IMR-90 (cell line): ENCODE measurements around the gene IER5L. TPM values are rescaled to one million over a fixed set of nuclear protein-coding genes. Genes with fewer than 3 reads are reported as not detected.
A peak's percentile ranks its signal among the peaks of the same experiment; 100 is the strongest.

Experiments
- ATAC-seq: fragments of 200-7000 bp; cut with Tn5 transposase; 2 replicates; pipeline ENCODE4 v1.9.1; 2020; ENCODE audit warnings: low read depth, mild to moderate bottlenecking, moderate library complexity
- BruUV-seq: library from RNA; stranded (reverse); fragments of 400-500 nt; replicated peaks from 2 replicates; lab custom pipeline; 2021; lab: Mats Ljungman, UMichigan
- CTCF ChIA-PET: fragments of 300-600 bp; formaldehyde crosslinking; extraction: SDS; loops from one replicate; lab custom pipeline; 2021; ENCODE audit warnings: antibody characterized with exemption; lab: Yijun Ruan, JAX
- POLR2A ChIA-PET: fragments of 300-600 bp; sonication (Branson Sonifier 250); formaldehyde crosslinking; loops from one replicate; lab custom pipeline; 2022; ENCODE audit warnings: antibody characterized with exemption; ENCODE audit not compliant: unreplicated experiment; lab: Charles Lee
- DNase-seq: peaks from one replicate; pipeline ENCODE4 v3.0.0; 2013
- H2AFZ ChIP-seq: replicated peaks from 2 replicates; pipeline ENCODE3; 2013; ENCODE audit warnings: low read length, mild to moderate bottlenecking; ENCODE audit not compliant: poor library complexity
- H2AK5ac ChIP-seq: 2 replicates; pipeline ENCODE4 v1.6.1; 2013; ENCODE audit warnings: low read depth, low read length, inconsistent platforms
- H2AK9ac ChIP-seq: replicated peaks from 2 replicates; pipeline ENCODE3; 2013; ENCODE audit warnings: mild to moderate bottlenecking, low read depth, low read length, moderate library complexity; ENCODE audit not compliant: poor library complexity
- H2BK120ac ChIP-seq: 2 replicates; pipeline ENCODE4 v1.6.1; 2013; ENCODE audit warnings: low read depth, low read length, inconsistent platforms
- H2BK15ac ChIP-seq: 3 replicates; pipeline ENCODE4 v1.6.1; 2013; ENCODE audit warnings: low read depth, low read length, inconsistent platforms
- H2BK20ac ChIP-seq: 2 replicates; pipeline ENCODE4 v1.6.1; 2013; ENCODE audit warnings: low read depth, mild to moderate bottlenecking, inconsistent platforms, low read length, moderate library complexity
- H2BK5ac ChIP-seq: 2 replicates; pipeline ENCODE4 v1.6.1; 2013; ENCODE audit warnings: mild to moderate bottlenecking, low read depth, low read length, inconsistent platforms; ENCODE audit not compliant: poor library complexity, severe bottlenecking
- H3K14ac ChIP-seq: replicated peaks from 2 replicates; pipeline ENCODE4 v1.6.1; 2013; ENCODE audit warnings: low read depth, low read length, inconsistent platforms
- H3K18ac ChIP-seq: 2 replicates; pipeline ENCODE4 v1.6.1; 2013; ENCODE audit warnings: low read depth, low read length, control low read depth
- H3K23ac ChIP-seq: 2 replicates; pipeline ENCODE4 v1.6.1; 2013; ENCODE audit warnings: low read depth, low read length, inconsistent platforms
- H3K27ac ChIP-seq: 2 replicates; pipeline ENCODE4 v1.5.1; 2013; ENCODE audit warnings: mild to moderate bottlenecking, control low read depth, low read length; ENCODE audit not compliant: insufficient read depth
- H3K27me3 ChIP-seq: 2 replicates; pipeline ENCODE4 v1.6.1; 2013; ENCODE audit warnings: low read length; ENCODE audit not compliant: control insufficient read depth, insufficient read depth
- H3K36me3 ChIP-seq: 2 replicates; pipeline ENCODE4 v1.6.1; 2013; ENCODE audit warnings: low read length, mixed read lengths; ENCODE audit not compliant: control insufficient read depth, insufficient read depth
- H3K4ac ChIP-seq: 2 replicates; pipeline ENCODE4 v1.6.1; 2013; ENCODE audit warnings: low read depth, low read length, inconsistent platforms
- H3K4me1 ChIP-seq: 2 replicates; pipeline ENCODE4 v1.6.1; 2013; ENCODE audit warnings: low read length, mixed read lengths; ENCODE audit not compliant: control insufficient read depth, insufficient read depth
- H3K4me2 ChIP-seq: 2 replicates; pipeline ENCODE4 v1.6.1; 2013; ENCODE audit warnings: low read depth, mild to moderate bottlenecking, control low read depth, low read length, moderate library complexity
- H3K4me3 ChIP-seq: 2 replicates; pipeline ENCODE4 v1.5.1; 2013; ENCODE audit warnings: low read depth, mild to moderate bottlenecking, control low read depth, low read length, moderate library complexity; ENCODE audit not compliant: insufficient read depth
- H3K56ac ChIP-seq: 2 replicates; pipeline ENCODE4 v1.6.1; 2013; ENCODE audit warnings: low read length, inconsistent platforms; ENCODE audit not compliant: insufficient read depth; ENCODE audit errors: extremely low read depth
- H3K79me1 ChIP-seq, 2 experiments: 2 replicates each; pipeline ENCODE4 v1.6.1; 2013; ENCODE audit warnings: low read length in 2 of 2, inconsistent platforms in 1 of 2, low read depth in 1 of 2
- H3K9ac ChIP-seq: 2 replicates; pipeline ENCODE4 v1.6.1; 2013; ENCODE audit warnings: low read depth, low read length, control low read depth
- H3K9me1 ChIP-seq: 2 replicates; pipeline ENCODE4 v1.6.1; 2013; ENCODE audit warnings: low read length, inconsistent platforms; ENCODE audit not compliant: insufficient read depth
- H3K9me3 ChIP-seq: 2 replicates; pipeline ENCODE4 v1.6.1; 2013; ENCODE audit warnings: low read length; ENCODE audit not compliant: control insufficient read depth, insufficient read depth
- H4K20me1 ChIP-seq: 2 replicates; pipeline ENCODE4 v1.6.1; 2013; ENCODE audit warnings: low read length, inconsistent platforms; ENCODE audit not compliant: insufficient read depth
- H4K5ac ChIP-seq: 2 replicates; pipeline ENCODE4 v1.6.1; 2013; ENCODE audit warnings: mild to moderate bottlenecking, low read depth, low read length, control low read depth
- H4K8ac ChIP-seq, 2 experiments: 2 replicates each; pipeline ENCODE4 v1.6.1; 2013; ENCODE audit warnings: low read depth in 2 of 2, low read length in 2 of 2, control low read depth in 1 of 2, inconsistent platforms in 1 of 2
- H4K91ac ChIP-seq: 2 replicates; pipeline ENCODE4 v1.6.1; 2013; ENCODE audit warnings: low read depth, low read length, inconsistent platforms; ENCODE audit not compliant: insufficient read depth
- CEBPB ChIP-seq: IDR thresholded peaks from 2 replicates; pipeline ENCODE4 v1.6.1; 2012; ENCODE audit warnings: low read depth, low read length, improper control_type of control experiment
- MAFK ChIP-seq: IDR thresholded peaks from 2 replicates; pipeline ENCODE4 v1.6.1; 2012; ENCODE audit warnings: low read depth, low read length, improper control_type of control experiment
- MXI1 ChIP-seq: IDR thresholded peaks from 2 replicates; pipeline ENCODE4 v1.6.1; 2012; ENCODE audit warnings: low read depth, mild to moderate bottlenecking, low read length, moderate library complexity, borderline replicate concordance
- WGBS, 2 experiments: methylation state at CpG; one replicate each; pipeline versions ENCODE4 v1.1.5 to v1.1.7; 2013; ENCODE audit warnings: missing lambda C conversion rate in 2 of 2; ENCODE audit not compliant: insufficient read length in 1 of 2; ENCODE audit errors: extremely low coverage in 2 of 2; 5-methylcytosine and 5-hydroxymethylcytosine counted together
- dilution Hi-C: fragments of 300-500 bp; cut with HindIII; formaldehyde crosslinking; loops from one replicate; pipeline ENCODE4 v1.14.3; 2018; ENCODE audit warnings: low sequenced_read_pairs; ENCODE audit not compliant: unreplicated experiment
- in situ Hi-C: fragments of 300-500 bp; cut with MboI; formaldehyde crosslinking; loops from 3 replicates; pipeline ENCODE4 v1.14.3; 2019; ENCODE audit warnings: low sequenced_read_pairs, inconsistent platforms, mixed read lengths
- intact Hi-C: fragments of 100-400 bp; cut with micrococcal nuclease; formaldehyde crosslinking; loops from 2 replicates; pipeline ENCODE4 v1.10.0; 2022
- polyA plus RNA-seq, 3 experiments: library from polyadenylated mRNA; depleted of rRNA; stranded (reverse); fragments of >200 nt; gene quantifications; 2 replicates each; pipeline ENCODE4 v1.2.3, GENCODE V29; 2012; ENCODE audit warnings: low replicate concordance in 1 of 3
- total RNA-seq: library from RNA; depleted of rRNA; stranded (reverse); fragments of >200 nt; gene quantifications from 2 replicates; pipeline ENCODE4 v1.2.3, GENCODE V29; 2012

IER5L gene
- total and polyA plus RNA-seq, 2 of the 4 experiments (the other 2 are of a cell fraction), result 12.5 to 13.4 TPM

DNA sequence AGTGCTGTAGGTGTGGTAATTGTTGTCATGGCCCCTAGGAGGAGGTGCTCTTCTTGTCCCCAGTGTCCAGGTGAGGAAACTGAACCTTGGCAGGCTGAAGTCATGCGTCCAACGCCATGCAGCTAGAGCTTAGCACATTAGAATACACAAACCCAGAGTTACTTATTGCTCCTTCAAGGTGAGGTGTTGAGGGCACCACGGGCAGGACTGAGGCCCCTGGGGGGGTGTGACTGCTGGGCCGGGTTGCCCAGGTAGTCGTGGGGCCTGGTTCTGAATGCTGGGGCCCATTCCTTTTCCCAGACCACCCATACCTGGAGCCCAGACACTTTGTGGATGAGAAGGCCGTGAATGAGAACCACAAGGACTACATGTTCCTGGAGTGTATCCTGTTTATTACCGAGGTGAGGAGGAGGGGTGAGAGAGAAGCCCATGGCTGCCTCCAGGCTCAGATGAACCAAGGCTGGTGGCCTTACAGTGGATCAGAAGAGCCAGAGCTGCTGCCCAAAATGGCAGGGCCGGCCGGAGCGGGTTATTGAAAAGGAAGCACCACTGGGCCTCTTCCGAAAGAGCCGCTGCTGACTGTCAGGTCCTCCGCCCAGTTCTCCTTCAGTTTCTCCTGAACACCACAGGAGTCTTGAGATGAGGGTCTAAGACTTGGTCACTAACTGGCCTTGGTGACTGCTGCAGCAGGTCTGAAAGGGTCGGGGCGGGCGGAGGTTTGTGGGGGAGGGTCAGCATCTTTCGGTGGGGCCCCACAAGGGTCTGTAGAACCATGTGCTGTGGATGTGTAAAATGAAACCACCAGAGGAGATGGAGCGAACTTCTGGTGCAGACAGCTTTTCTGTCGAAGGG is 40.5 kb downstream of the IER5L start:
- ChIA-PET POLR2A (no interaction called here), CTCF (interaction anchor here (0.6 to 3.1 kb wide), 3 partner anchors 36 to 469 kb away, joined by 3 to 21 read pairs (median 4); no protein-coding TSS in a partner anchor)
- intact Hi-C loops, result loop anchor here (2.0 to 5.0 kb wide), 2 partner anchors 197 to 645 kb away; no protein-coding TSS in a partner anchor
- no peaks in the 10 kb centered on the region for H3K9me3 ChIP-seq
- H4K8ac ChIP-seq, result peak overlapping the region; percentile 44 to 89; a peak in 3 of 4 replicates
- H3K27ac ChIP-seq, result peak overlapping the region; percentile 83
- no TSS peak for BruUV-seq
- in situ Hi-C loops, result no loop called here
- H3K4me2 ChIP-seq, result no peak overlapping the region
- H2AFZ ChIP-seq, result no peak overlapping the region
- ATAC-seq (no peak), DNase-seq (no peak)
- no peak overlapping the region for H4K5ac ChIP-seq
- peaks cover 23% of the 10 kb centered on the region for H3K36me3 ChIP-seq
- peak overlapping the region; percentile 90 for H2BK20ac ChIP-seq
- peak overlapping the region; percentile 13; the same call in 1 of the 2 replicates for H3K14ac ChIP-seq
- H2BK5ac ChIP-seq, result peak overlapping the region; percentile 86
- dilution Hi-C loops, result no loop called here
- peaks cover 5 to 34% of the 10 kb centered on the region in 2 experiments; a peak in 3 of 4 replicates for H3K79me1 ChIP-seq
- H3K9ac ChIP-seq, result peak overlapping the region; percentile 34; the same call in 1 of the 2 replicates
- H3K4me1 ChIP-seq, result peaks cover 35% of the 10 kb centered on the region
- peak overlapping the region; percentile 55; the same call in 2 of the 3 replicates for H2BK15ac ChIP-seq
- no peaks in the 10 kb centered on the region for H3K27me3 ChIP-seq
- no peak for TF ChIP-seq MXI1
- no peak for TF ChIP-seq MAFK
- no peak for TF ChIP-seq CEBPB
- H3K56ac ChIP-seq, result no peak overlapping the region
- peak overlapping the region; percentile 83 for H2AK5ac ChIP-seq
- peak overlapping the region; percentile 80 for H3K23ac ChIP-seq
- H3K4ac ChIP-seq, result peak overlapping the region; percentile 100
- H4K91ac ChIP-seq, result peak overlapping the region; percentile 94; the same call in 1 of the 2 replicates
- H3K18ac ChIP-seq, result no peak overlapping the region; the same call in 1 of the 2 replicates
- 80% methylated on average over 2 of the region's 19 CpGs; no CpG with 5 or more reads in 1 of the 2 experiments for WGBS, 2 experiments
- no peaks in the 10 kb centered on the region; the same call in 1 of the 2 replicates for H4K20me1 ChIP-seq
- peak overlapping the region; percentile 86 for H2AK9ac ChIP-seq
- H3K9me1 ChIP-seq, result peaks cover 5% of the 10 kb centered on the region; the same call in 1 of the 2 replicates
- peak overlapping the region; percentile 100 for H2BK120ac ChIP-seq
- no peak overlapping the region for H3K4me3 ChIP-seq
